Left ventricle myocardium inferior (tissue), 1 donor: ENCODE results near the gene SNRNP48. TPM values are rescaled to one million over a fixed set of nuclear protein-coding genes. Genes with fewer than 3 reads are reported as not detected.
A peak's percentile ranks its signal among the peaks of the same experiment; 100 is the strongest.

ENCODE experiments used
- DNase-seq: peaks from one replicate; pipeline ENCODE4 v3.0.0-alpha.2; 2020
- H3K27ac ChIP-seq: fragments of 200-600 bp; replicated peaks from 2 replicates; pipeline ENCODE4 v1.8.0; 2021
- H3K27me3 ChIP-seq: fragments of 200-600 bp; 2 replicates; pipeline ENCODE4 v1.8.0; 2021; ENCODE audit warnings: low read depth
- H3K36me3 ChIP-seq: fragments of 200-600 bp; 2 replicates; pipeline ENCODE4 v1.8.0; 2021
- H3K4me1 ChIP-seq: fragments of 200-600 bp; 2 replicates; pipeline ENCODE4 v1.8.0; 2021
- H3K4me3 ChIP-seq: fragments of 200-600 bp; 2 replicates; pipeline ENCODE4 v1.8.0; 2021; ENCODE audit warnings: mild to moderate bottlenecking, moderate library complexity
- H3K9me3 ChIP-seq: fragments of 200-600 bp; replicated peaks from 2 replicates; pipeline ENCODE4 v1.8.0; 2021
- CTCF ChIP-seq: fragments of 200-600 bp; IDR thresholded peaks from 2 replicates; pipeline ENCODE4 v1.8.0; 2021; ENCODE audit warnings: antibody characterized with exemption, mild to moderate bottlenecking, borderline replicate concordance
- intact Hi-C: fragments of 100-400 bp; cut with micrococcal nuclease; formaldehyde crosslinking; loops from one replicate; pipeline ENCODE4 v1.11.0; 2022
- total RNA-seq: library from RNA; stranded (reverse); fragmentation: NEBNext Ultra II Directional; extraction: Animal tissue kit (Norgen Biotek cat#: 25700); gene quantifications from one replicate; pipeline ENCODE4 v1.2.1, GENCODE V29; 2021
- donor health status: DM: no; HTN: yes; CAD: no; lungs with severe emphysema.

SNRNP48 gene
- total RNA-seq, 1 donor from 2014 or later, result 13.8 TPM

- Histone ChIP-seq H3K9me3 (no peaks in the 10 kb centered on the region), H3K36me3 (peaks cover 9% of the 10 kb centered on the region), H3K4me3 (no peak overlapping the region), H3K27ac (peak overlapping the region; percentile 25), H3K4me1 (peaks cover 7% of the 10 kb centered on the region), H3K27me3 (no peaks in the 10 kb centered on the region)
- no peak for DNase-seq
- TF ChIP-seq CTCF, result no peak
- intact Hi-C loops, result no loop called here
Measured at GRCh38 chr6:7617801-7618764, 28.1 kb downstream of the SNRNP48 start.

- H3K27ac ChIP-seq, result no peak overlapping the region
- no peaks in the 10 kb centered on the region for H3K36me3 ChIP-seq
- no peak for DNase-seq
- intact Hi-C loops, result no loop called here
- H3K4me1 ChIP-seq, result no peaks in the 10 kb centered on the region
- no peaks in the 10 kb centered on the region for H3K9me3 ChIP-seq
- no peak for TF ChIP-seq CTCF
- peaks cover 9% of the 10 kb centered on the region for H3K27me3 ChIP-seq
- no peak overlapping the region for H3K4me3 ChIP-seq
Measured at GRCh38 chr6:7621761-7622160, 31.8 kb downstream of the SNRNP48 start.

GRCh38 chr6:7624796-7625710, 35.1 kb downstream of the SNRNP48 start:
- intact Hi-C loops, result no loop called here
- DNase-seq, result no peak
- Histone ChIP-seq H3K27me3 (peaks cover 9% of the 10 kb centered on the region), H3K9me3 (no peaks in the 10 kb centered on the region), H3K4me3 (no peak overlapping the region), H3K36me3 (no peaks in the 10 kb centered on the region), H3K27ac (no peak overlapping the region), H3K4me1 (no peaks in the 10 kb centered on the region)
- no peak for TF ChIP-seq CTCF

GRCh38 chr6:7628479-7628878, 38.5 kb downstream of the SNRNP48 start:
- no peak for TF ChIP-seq CTCF
- H3K27me3 ChIP-seq, result peaks cover 9% of the 10 kb centered on the region
- no peak overlapping the region for H3K4me3 ChIP-seq
- no peak overlapping the region for H3K27ac ChIP-seq
- no peaks in the 10 kb centered on the region for H3K36me3 ChIP-seq
- H3K9me3 ChIP-seq, result no peaks in the 10 kb centered on the region
- no peak for DNase-seq
- intact Hi-C loops, result no loop called here
- H3K4me1 ChIP-seq, result no peaks in the 10 kb centered on the region

- no peaks in the 10 kb centered on the region for H3K9me3 ChIP-seq
- no peak for DNase-seq
- no peak overlapping the region for H3K4me3 ChIP-seq
- intact Hi-C loops, result no loop called here
- H3K36me3 ChIP-seq, result no peaks in the 10 kb centered on the region
- no peaks in the 10 kb centered on the region for H3K4me1 ChIP-seq
- TF ChIP-seq CTCF, result no peak
- no peak overlapping the region for H3K27ac ChIP-seq
- H3K27me3 ChIP-seq, result peaks cover 9% of the 10 kb centered on the region
Measured at GRCh38 chr6:7628909-7629308, 38.9 kb downstream of the SNRNP48 start.
